ENCODE data around the gene ORM1.

Gene ORM1

GRCh38 chr9:114282926-114283325 lies 40.0 kb upstream of the ORM1 start:
- TF ChIP-seq, protein P1, sequence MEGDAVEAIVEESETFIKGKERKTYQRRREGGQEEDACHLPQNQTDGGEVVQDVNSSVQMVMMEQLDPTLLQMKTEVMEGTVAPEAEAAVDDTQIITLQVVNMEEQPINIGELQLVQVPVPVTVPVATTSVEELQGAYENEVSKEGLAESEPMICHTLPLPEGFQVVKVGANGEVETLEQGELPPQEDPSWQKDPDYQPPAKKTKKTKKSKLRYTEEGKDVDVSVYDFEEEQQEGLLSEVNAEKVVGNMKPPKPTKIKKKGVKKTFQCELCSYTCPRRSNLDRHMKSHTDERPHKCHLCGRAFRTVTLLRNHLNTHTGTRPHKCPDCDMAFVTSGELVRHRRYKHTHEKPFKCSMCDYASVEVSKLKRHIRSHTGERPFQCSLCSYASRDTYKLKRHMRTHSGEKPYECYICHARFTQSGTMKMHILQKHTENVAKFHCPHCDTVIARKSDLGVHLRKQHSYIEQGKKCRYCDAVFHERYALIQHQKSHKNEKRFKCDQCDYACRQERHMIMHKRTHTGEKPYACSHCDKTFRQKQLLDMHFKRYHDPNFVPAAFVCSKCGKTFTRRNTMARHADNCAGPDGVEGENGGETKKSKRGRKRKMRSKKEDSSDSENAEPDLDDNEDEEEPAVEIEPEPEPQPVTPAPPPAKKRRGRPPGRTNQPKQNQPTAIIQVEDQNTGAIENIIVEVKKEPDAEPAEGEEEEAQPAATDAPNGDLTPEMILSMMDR (IDR thresholded peaks at IDR 0.05; ENCODE audit: low read depth, low read length): no peak
- H3K4me3 ChIP-seq (replicated peaks in 1 of 2; ENCODE audit: low read depth in 2 of 2, low read length in 2 of 2): no peak overlapping the region
- DNase-seq (ENCODE audit: low read depth in 2 of 2): peak; percentile 68 to 77

- no peak for DNase-seq (ENCODE audit: low read depth in 2 of 2)
- TF ChIP-seq, protein P1 (IDR thresholded peaks at IDR 0.05; ENCODE audit: low read depth, low read length): no peak
Observed at GRCh38 chr9:114283551-114284111, 39.3 kb upstream of the ORM1 start.

GRCh38 chr9:114284316-114285060 lies 38.4 kb upstream of the ORM1 start:
- no peak overlapping the region for H3K4me3 ChIP-seq (replicated peaks in 1 of 2; ENCODE audit: low read depth in 2 of 2, low read length in 2 of 2)
- no peak for DNase-seq (ENCODE audit: low read depth in 2 of 2)
- TF ChIP-seq, protein P1 (IDR thresholded peaks at IDR 0.05; ENCODE audit: low read depth, low read length): no peak

More at GRCh38 chr9:114283551-114284111, 39.3 kb upstream of the ORM1 start:
- H3K4me3 ChIP-seq (replicated peaks in 1 of 2; ENCODE audit: low read depth in 2 of 2, low read length in 2 of 2): no peak overlapping the region

- no peak overlapping the region for H3K4me3 ChIP-seq (replicated peaks in 1 of 2; ENCODE audit: low read depth in 2 of 2, low read length in 2 of 2)
- TF ChIP-seq, protein P1 (IDR thresholded peaks at IDR 0.05; ENCODE audit: low read depth, low read length): peak; percentile 32
- DNase-seq (ENCODE audit: low read depth in 2 of 2): peak; percentile 87 to 89
Observed at GRCh38 chr9:114285166-114285867, 37.6 kb upstream of the ORM1 start.

DNA sequence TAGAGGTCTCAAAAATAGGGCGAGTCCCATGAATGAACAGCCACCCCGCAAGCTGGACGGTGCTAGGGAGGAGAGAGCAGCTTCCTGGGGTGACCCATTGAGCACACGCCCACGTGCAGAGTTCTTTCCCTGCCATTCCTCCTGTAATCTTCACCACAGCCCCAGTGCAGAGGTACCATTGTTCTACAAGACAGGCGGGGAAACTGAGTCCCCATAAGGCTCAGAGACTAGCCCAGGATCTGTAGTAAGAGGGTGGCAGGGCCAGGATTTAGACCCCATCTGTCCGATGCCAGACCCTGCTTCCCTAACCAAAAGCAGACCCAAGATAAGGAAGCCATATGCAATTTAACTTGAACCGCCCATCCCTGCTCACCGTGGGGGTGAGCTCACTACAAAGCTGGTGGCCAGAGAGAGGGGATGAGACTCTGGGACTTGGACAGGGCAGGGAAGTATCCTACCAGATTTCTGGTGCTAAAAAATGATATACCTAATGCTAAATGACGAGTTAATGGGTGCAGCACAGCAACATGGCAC lies 36.7 kb upstream of the ORM1 start:
- no peak overlapping the region for H3K4me3 ChIP-seq (replicated peaks in 1 of 2; ENCODE audit: low read depth in 2 of 2, low read length in 2 of 2)
- TF ChIP-seq, protein P1 (IDR thresholded peaks at IDR 0.05; ENCODE audit: low read depth, low read length): no peak
- no peak for DNase-seq (ENCODE audit: low read depth in 2 of 2)

DNA sequence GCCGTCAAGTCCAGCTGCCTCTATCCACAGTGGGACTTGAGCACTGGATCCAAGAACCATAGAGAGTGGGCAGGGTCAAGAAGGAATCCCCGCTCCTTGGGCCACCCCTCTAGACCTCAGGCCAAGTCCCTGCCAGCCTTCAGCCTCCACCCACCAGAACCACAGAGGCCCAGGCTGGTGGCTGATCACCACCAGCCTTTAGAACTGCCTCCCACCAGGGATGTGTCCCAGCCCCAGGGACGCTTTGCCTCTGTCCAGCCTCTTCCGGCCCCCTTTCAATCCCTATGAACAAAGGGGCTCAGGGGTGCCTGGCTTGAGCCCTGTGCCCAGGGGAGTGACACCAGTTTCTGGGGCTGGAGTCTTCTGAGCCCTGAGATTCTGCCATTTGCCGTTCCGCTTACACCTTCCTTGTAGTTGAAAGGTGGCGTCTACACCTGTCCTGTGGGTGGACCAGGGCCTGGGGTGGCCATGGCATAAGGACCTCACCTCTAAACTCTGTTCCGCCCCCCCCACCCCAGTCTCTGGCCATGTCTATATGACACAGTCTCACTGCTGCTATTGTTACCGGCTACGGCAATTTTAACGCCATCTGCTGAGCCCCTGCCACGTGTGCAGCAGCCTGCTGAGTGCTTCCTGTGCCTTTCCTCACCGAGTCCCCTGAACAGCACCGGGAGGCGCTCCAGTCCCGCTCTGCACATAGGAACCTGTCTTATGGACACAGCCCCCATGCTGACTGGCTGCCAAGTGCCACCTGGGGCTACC lies 35.7 kb upstream of the ORM1 start:
- TF ChIP-seq, protein P1 (IDR thresholded peaks at IDR 0.05; ENCODE audit: low read depth, low read length): no peak
- DNase-seq (ENCODE audit: low read depth in 2 of 2): no peak
- H3K4me3 ChIP-seq (replicated peaks in 1 of 2; ENCODE audit: low read depth in 2 of 2, low read length in 2 of 2): no peak overlapping the region

Measured in cardiac fibroblast (primary cell).